ENCODE data around the gene ST6GAL1.
"Not testable (repeated sequence)": the region's sequence is repeated elsewhere in the genome, so short reads cannot be mapped to it uniquely, and the experiment has no call there.

ST6GAL1 gene

GRCh38 chr3:187052427-187052826 is 122.1 kb downstream of the ST6GAL1 start:
- H3K27ac ChIP-seq (ENCODE audit: insufficient read depth in 1 of 2, low read depth in 1 of 2, low read length in 2 of 2, poor library complexity in 1 of 2, severe bottlenecking in 2 of 2); H3K4me1 ChIP-seq (ENCODE audit: control extremely low read depth in 1 of 4, control insufficient read depth in 4 of 4, insufficient read depth in 4 of 4, low read length in 3 of 4); H3K4me3 ChIP-seq (ENCODE audit: control insufficient read depth in 1 of 7, extremely low read depth in 1 of 7, insufficient read depth in 4 of 7, low read depth in 2 of 7, low read length in 6 of 7); H3K27me3 ChIP-seq (replicated peaks in 2 of 5; ENCODE audit: control insufficient read depth in 4 of 5, insufficient read depth in 5 of 5, low read length in 4 of 5); DNase-seq; POLR2A ChIA-PET; CTCF ChIA-PET: not testable (repeated sequence)
- WGBS (ENCODE audit: insufficient coverage), result no CpG with 5 or more reads among the region's 2 CpGs
- Histone ChIP-seq H3K9me3 (ENCODE audit: control extremely low read depth in 1 of 5, control insufficient read depth in 4 of 5, insufficient read depth in 2 of 5, low read depth in 1 of 5, low read length in 4 of 5) (peaks cover 0 to 13% (median 3%) of the 10 kb centered on the region in 5 experiments), H3K36me3 (ENCODE audit: control insufficient read depth in 4 of 4, insufficient read depth in 4 of 4, low read length in 3 of 4) (peaks cover 6 to 60% (median 26%) of the 10 kb centered on the region in 4 experiments)

DNA sequence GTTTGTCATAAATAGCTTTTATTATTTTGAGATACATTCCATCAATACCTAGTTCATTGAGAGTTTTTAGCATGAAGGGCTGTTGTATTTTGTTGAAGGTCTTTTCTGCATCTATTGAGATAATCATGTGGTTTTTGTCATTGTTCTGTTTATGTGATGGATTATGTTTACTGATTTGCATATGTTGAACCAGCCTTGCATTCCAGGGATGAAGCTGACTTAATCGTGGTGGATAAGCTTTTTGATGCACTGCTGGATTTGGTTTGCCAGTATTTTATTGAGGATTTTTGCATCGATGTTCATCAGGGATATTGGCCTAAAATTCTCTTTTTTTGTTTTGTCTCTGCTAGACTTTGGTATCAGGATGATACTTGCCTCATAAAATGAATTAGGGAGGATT is 124.1 kb downstream of the ST6GAL1 start:
- POLR2A ChIA-PET; H3K4me1 ChIP-seq (ENCODE audit: control extremely low read depth in 1 of 4, control insufficient read depth in 4 of 4, insufficient read depth in 4 of 4, low read length in 3 of 4); CTCF ChIA-PET; H3K4me3 ChIP-seq (ENCODE audit: control insufficient read depth in 1 of 7, extremely low read depth in 1 of 7, insufficient read depth in 4 of 7, low read depth in 2 of 7, low read length in 6 of 7); H3K27me3 ChIP-seq (replicated peaks in 2 of 5; ENCODE audit: control insufficient read depth in 4 of 5, insufficient read depth in 5 of 5, low read length in 4 of 5); H3K27ac ChIP-seq (ENCODE audit: insufficient read depth in 1 of 2, low read depth in 1 of 2, low read length in 2 of 2, poor library complexity in 1 of 2, severe bottlenecking in 2 of 2): not testable (repeated sequence)
- WGBS (ENCODE audit: insufficient coverage), result no CpG with 5 or more reads among the region's 2 CpGs
- peaks cover 0 to 22% (median 12%) of the 10 kb centered on the region in 5 experiments for H3K9me3 ChIP-seq (ENCODE audit: control extremely low read depth in 1 of 5, control insufficient read depth in 4 of 5, insufficient read depth in 2 of 5, low read depth in 1 of 5, low read length in 4 of 5)
- H3K36me3 ChIP-seq (ENCODE audit: control insufficient read depth in 4 of 4, insufficient read depth in 4 of 4, low read length in 3 of 4), result peaks cover 7 to 68% (median 29%) of the 10 kb centered on the region in 4 experiments
- DNase-seq, result peak in 1 of 3 donors; percentile 26

GRCh38 chr3:187057803-187058202 is 127.5 kb downstream of the ST6GAL1 start:
- H3K36me3 ChIP-seq (ENCODE audit: control insufficient read depth in 4 of 4, insufficient read depth in 4 of 4, low read length in 3 of 4), result peaks cover 13 to 68% (median 20%) of the 10 kb centered on the region in 4 experiments
- POLR2A ChIA-PET, result not testable (repeated sequence)

DNA sequence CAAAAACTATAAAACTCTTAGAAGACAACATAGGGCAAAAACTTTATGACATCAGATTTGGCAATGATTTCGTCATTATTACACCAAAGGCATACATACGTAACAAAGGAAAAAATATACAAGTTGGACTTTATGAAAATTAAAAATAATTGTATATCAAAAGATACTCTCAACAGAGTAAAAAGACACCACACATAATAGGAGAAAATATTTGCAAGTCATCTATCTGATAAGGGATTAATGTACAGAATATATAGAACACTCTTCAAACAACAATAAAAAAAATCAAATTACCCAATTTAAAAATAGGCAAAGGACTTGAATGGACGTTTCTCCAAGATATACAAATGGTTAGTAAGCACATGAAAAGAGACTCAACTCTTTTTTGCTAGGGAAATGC is 131.4 kb downstream of the ST6GAL1 start:
- no CpG with 5 or more reads among the region's 3 CpGs for WGBS (ENCODE audit: insufficient coverage)
- H3K4me1 ChIP-seq (ENCODE audit: control extremely low read depth in 1 of 4, control insufficient read depth in 4 of 4, insufficient read depth in 4 of 4, low read length in 3 of 4), result peaks cover 0 to 18% (median 6%) of the 10 kb centered on the region in 4 experiments
- no peaks in the 10 kb centered on the region for H3K27me3 ChIP-seq (replicated peaks in 2 of 5; ENCODE audit: control insufficient read depth in 4 of 5, insufficient read depth in 5 of 5, low read length in 4 of 5)
- peaks cover 17 to 60% (median 27%) of the 10 kb centered on the region in 4 experiments for H3K36me3 ChIP-seq (ENCODE audit: control insufficient read depth in 4 of 4, insufficient read depth in 4 of 4, low read length in 3 of 4)
- DNase-seq, result no peak
- CTCF ChIA-PET, result no interaction called here
- no peak overlapping the region for H3K27ac ChIP-seq (ENCODE audit: insufficient read depth in 1 of 2, low read depth in 1 of 2, low read length in 2 of 2, poor library complexity in 1 of 2, severe bottlenecking in 2 of 2)
- POLR2A ChIA-PET, result no interaction called here
- peaks cover 0 to 15% (median 12%) of the 10 kb centered on the region in 5 experiments for H3K9me3 ChIP-seq (ENCODE audit: control extremely low read depth in 1 of 5, control insufficient read depth in 4 of 5, insufficient read depth in 2 of 5, low read depth in 1 of 5, low read length in 4 of 5)
- H3K4me3 ChIP-seq (ENCODE audit: control insufficient read depth in 1 of 7, extremely low read depth in 1 of 7, insufficient read depth in 4 of 7, low read depth in 2 of 7, low read length in 6 of 7), result no peak overlapping the region

More at GRCh38 chr3:187057803-187058202, 127.5 kb downstream of the ST6GAL1 start:
- H3K4me3 ChIP-seq (ENCODE audit: control insufficient read depth in 1 of 7, extremely low read depth in 1 of 7, insufficient read depth in 4 of 7, low read depth in 2 of 7, low read length in 6 of 7); H3K27me3 ChIP-seq (replicated peaks in 2 of 5; ENCODE audit: control insufficient read depth in 4 of 5, insufficient read depth in 5 of 5, low read length in 4 of 5); CTCF ChIA-PET; DNase-seq; H3K4me1 ChIP-seq (ENCODE audit: control extremely low read depth in 1 of 4, control insufficient read depth in 4 of 4, insufficient read depth in 4 of 4, low read length in 3 of 4); H3K27ac ChIP-seq (ENCODE audit: insufficient read depth in 1 of 2, low read depth in 1 of 2, low read length in 2 of 2, poor library complexity in 1 of 2, severe bottlenecking in 2 of 2): not testable (repeated sequence)
- 95% methylated on average over 10 of the region's 10 CpGs for WGBS (ENCODE audit: insufficient coverage)
- H3K9me3 ChIP-seq (ENCODE audit: control extremely low read depth in 1 of 5, control insufficient read depth in 4 of 5, insufficient read depth in 2 of 5, low read depth in 1 of 5, low read length in 4 of 5), result peaks cover 0 to 19% (median 12%) of the 10 kb centered on the region in 5 experiments

DNA sequence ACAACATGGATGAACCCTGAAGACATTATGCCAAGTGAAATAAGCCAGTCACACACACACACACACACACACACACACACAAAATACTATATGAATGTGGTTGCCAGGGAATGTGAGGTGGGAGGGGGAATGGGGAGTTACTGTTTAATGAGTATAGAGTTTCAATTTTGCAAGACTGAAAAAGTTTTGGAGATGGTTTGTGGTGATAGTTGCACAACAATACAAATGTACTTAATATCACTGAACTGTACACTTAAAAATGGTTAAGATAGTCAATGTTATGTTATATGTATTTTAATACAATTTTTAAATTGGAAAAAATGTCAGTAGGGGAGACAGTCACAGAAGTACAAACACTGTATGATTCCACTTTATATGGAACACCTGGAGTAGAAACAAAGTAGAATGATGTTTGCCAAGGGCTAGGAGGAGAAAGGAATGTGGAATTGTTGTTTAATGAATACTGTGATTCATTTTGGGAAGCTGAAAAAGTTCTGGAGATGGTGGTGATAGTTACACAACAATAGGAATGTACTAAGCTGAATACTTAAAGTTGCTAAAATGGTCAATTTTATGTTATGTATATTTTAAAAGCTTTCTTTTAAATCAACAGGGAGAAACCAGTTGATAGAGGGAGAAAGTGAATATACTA is 132.3 kb downstream of the ST6GAL1 start:
- no peak overlapping the region for H3K27ac ChIP-seq (ENCODE audit: insufficient read depth in 1 of 2, low read depth in 1 of 2, low read length in 2 of 2, poor library complexity in 1 of 2, severe bottlenecking in 2 of 2)
- H3K9me3 ChIP-seq (ENCODE audit: control extremely low read depth in 1 of 5, control insufficient read depth in 4 of 5, insufficient read depth in 2 of 5, low read depth in 1 of 5, low read length in 4 of 5), result peaks cover 0 to 7% (median 6%) of the 10 kb centered on the region in 5 experiments
- POLR2A ChIA-PET, result no interaction called here
- DNase-seq, result no peak
- peaks cover 17 to 54% (median 27%) of the 10 kb centered on the region in 4 experiments for H3K36me3 ChIP-seq (ENCODE audit: control insufficient read depth in 4 of 4, insufficient read depth in 4 of 4, low read length in 3 of 4)
- H3K4me3 ChIP-seq (ENCODE audit: control insufficient read depth in 1 of 7, extremely low read depth in 1 of 7, insufficient read depth in 4 of 7, low read depth in 2 of 7, low read length in 6 of 7), result no peak overlapping the region
- no peaks in the 10 kb centered on the region for H3K27me3 ChIP-seq (replicated peaks in 2 of 5; ENCODE audit: control insufficient read depth in 4 of 5, insufficient read depth in 5 of 5, low read length in 4 of 5)
- CTCF ChIA-PET, result no interaction called here
- peaks cover 0 to 18% (median 6%) of the 10 kb centered on the region in 4 experiments for H3K4me1 ChIP-seq (ENCODE audit: control extremely low read depth in 1 of 4, control insufficient read depth in 4 of 4, insufficient read depth in 4 of 4, low read length in 3 of 4)

DNA sequence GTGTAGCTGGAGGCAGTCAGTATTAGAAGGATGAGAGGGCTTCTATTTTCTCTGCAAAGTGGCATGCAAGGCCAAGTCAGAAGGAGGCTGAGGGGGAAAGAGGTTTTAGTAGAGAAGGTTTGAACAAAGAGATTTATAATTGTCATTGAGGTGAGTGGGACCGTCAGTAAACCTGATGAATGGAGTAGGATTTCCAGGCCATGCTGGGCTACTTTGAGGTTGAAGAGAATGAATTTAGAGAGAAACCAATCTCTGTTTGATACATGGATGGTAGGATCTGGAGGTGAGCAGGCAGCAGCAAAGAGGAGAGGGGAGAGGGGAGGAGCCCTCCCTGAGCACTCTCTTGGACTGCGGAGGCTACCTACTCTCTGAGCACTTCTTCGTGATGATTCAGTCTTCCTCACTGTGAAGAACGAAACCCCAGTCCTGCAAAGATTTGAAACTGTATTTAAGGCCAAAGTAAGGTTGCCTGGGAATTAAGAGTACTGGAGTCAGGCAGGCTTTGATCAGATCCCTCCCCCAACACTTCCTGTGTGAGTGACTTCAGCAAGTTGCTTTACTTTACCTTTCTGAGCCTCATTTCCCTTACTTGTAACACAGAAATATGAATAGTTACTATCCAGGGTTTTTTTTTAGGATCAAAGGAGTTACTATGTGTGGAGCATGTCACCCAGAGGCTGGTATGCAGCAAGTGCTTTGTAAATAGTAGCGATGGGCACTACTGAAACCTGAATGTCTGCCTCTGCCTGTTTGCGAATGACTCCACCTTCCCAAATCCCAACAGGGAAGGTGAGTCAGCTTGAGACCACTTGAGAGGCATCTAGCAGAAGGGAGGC is 133.2 kb downstream of the ST6GAL1 start:
- no peak for DNase-seq
- ChIA-PET CTCF (interaction anchor here (1.4 kb wide), 1 partner anchor 214 kb away, joined by 3 read pairs; no protein-coding TSS in a partner anchor), POLR2A (no interaction called here)
- no peaks in the 10 kb centered on the region for H3K27me3 ChIP-seq (replicated peaks in 2 of 5; ENCODE audit: control insufficient read depth in 4 of 5, insufficient read depth in 5 of 5, low read length in 4 of 5)
- H3K4me3 ChIP-seq (ENCODE audit: control insufficient read depth in 1 of 7, extremely low read depth in 1 of 7, insufficient read depth in 4 of 7, low read depth in 2 of 7, low read length in 6 of 7), result no peak overlapping the region
- peak overlapping the region in 1 of 2 experiments; percentile 11 for H3K27ac ChIP-seq (ENCODE audit: insufficient read depth in 1 of 2, low read depth in 1 of 2, low read length in 2 of 2, poor library complexity in 1 of 2, severe bottlenecking in 2 of 2)
- WGBS (ENCODE audit: insufficient coverage), result 100% methylated on average over 5 of the region's 6 CpGs
- H3K36me3 ChIP-seq (ENCODE audit: control insufficient read depth in 4 of 4, insufficient read depth in 4 of 4, low read length in 3 of 4), result peaks cover 15 to 53% (median 25%) of the 10 kb centered on the region in 4 experiments
- no peaks in the 10 kb centered on the region for H3K9me3 ChIP-seq (ENCODE audit: control extremely low read depth in 1 of 5, control insufficient read depth in 4 of 5, insufficient read depth in 2 of 5, low read depth in 1 of 5, low read length in 4 of 5)
- H3K4me1 ChIP-seq (ENCODE audit: control extremely low read depth in 1 of 4, control insufficient read depth in 4 of 4, insufficient read depth in 4 of 4, low read length in 3 of 4), result peaks cover 0 to 18% (median 6%) of the 10 kb centered on the region in 4 experiments

All from common myeloid progenitor, CD34-positive (primary cell).